ENCODE data around the gene HECW1.

DNA sequence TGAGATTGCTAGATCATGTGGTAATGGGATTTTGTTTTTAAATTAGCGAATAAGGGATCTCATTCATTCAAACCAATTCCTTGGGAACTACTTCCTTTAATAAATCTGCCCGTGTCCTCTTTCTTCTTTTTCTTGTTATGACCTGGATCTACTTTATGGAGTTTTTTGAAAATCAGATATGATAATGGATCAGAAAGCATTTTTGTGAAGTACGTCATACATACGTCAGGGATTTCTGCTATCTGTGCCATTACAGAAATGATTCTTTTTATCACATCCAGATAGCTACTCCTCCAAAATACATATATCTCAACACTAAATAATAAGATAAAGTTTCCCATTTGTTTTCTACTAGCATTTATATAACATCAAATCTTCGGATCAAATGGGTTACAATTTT lies 430.3 kb downstream of the HECW1 start:
- TF ChIP-seq, protein P1, sequence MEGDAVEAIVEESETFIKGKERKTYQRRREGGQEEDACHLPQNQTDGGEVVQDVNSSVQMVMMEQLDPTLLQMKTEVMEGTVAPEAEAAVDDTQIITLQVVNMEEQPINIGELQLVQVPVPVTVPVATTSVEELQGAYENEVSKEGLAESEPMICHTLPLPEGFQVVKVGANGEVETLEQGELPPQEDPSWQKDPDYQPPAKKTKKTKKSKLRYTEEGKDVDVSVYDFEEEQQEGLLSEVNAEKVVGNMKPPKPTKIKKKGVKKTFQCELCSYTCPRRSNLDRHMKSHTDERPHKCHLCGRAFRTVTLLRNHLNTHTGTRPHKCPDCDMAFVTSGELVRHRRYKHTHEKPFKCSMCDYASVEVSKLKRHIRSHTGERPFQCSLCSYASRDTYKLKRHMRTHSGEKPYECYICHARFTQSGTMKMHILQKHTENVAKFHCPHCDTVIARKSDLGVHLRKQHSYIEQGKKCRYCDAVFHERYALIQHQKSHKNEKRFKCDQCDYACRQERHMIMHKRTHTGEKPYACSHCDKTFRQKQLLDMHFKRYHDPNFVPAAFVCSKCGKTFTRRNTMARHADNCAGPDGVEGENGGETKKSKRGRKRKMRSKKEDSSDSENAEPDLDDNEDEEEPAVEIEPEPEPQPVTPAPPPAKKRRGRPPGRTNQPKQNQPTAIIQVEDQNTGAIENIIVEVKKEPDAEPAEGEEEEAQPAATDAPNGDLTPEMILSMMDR (IDR thresholded peaks at IDR 0.05): no peak
- no peak for TF ChIP-seq POLR2A (IDR thresholded peaks at IDR 0.05)

Data from heart left ventricle (tissue), 13 donors.